NT2/D1 (cell line): ENCODE results near the gene SSR2.

Experiments
- SUZ12 ChIP-seq: IDR thresholded peaks from 2 replicates; pipeline ENCODE4 v1.6.1; 2011; ENCODE audit not compliant: insufficient read length, insufficient read depth; ENCODE audit errors: extremely low read depth
- YY1 ChIP-seq: IDR thresholded peaks from 2 replicates; pipeline ENCODE4 v1.6.1; 2011; ENCODE audit not compliant: insufficient read length, insufficient read depth
- ZNF274 ChIP-seq: IDR thresholded peaks from 2 replicates; pipeline ENCODE4 v1.6.1; 2011; ENCODE audit warnings: mild to moderate bottlenecking, low read depth, low read length

GRCh38 chr1:156009404-156009803 is 11.3 kb downstream of the SSR2 start:
- TF ChIP-seq ZNF274 (no peak), YY1 (no peak), SUZ12 (no peak)
